Adrenal gland (tissue), 5 donors: ENCODE results near the gene SAMM50.
A peak's percentile ranks its signal among the peaks of the same experiment; 100 is the strongest.

Source experiments
- CTCF ChIP-seq, 6 experiments: fragments of 450-650 bp in 4 of 6; fragments of 200-600 bp in 2 of 6; sonication (generic) in 1 of 6; IDR thresholded peaks; 1 replicate in 5 of 6; 2 replicates in 1 of 6; pipeline versions ENCODE4 v1.5.1 to v1.8.0; 2016 to 2021; ENCODE audit warnings: antibody characterized with exemption in 6 of 6, mild to moderate bottlenecking in 2 of 6, moderate library complexity in 1 of 6
- POLR2A ChIP-seq, 2 donors: fragments of 450-650 bp; IDR thresholded peaks; one replicate each; pipeline ENCODE4 v1.6.1; 2017; ENCODE audit warnings: antibody characterized with exemption in 2 of 2, mild to moderate bottlenecking in 2 of 2, moderate library complexity in 1 of 2
- donor health status: DM: no; HTN: no; CAD: no.

GRCh38 chr22:43955040-43955882 is at the start of gene SAMM50:
- TF ChIP-seq CTCF (IDR thresholded peaks at IDR 0.05) (peak in 1 of 6 experiments; percentile 7), POLR2A (IDR thresholded peaks at IDR 0.05) (peak; percentile 12 to 72)
